ENCODE results near the gene ST6GAL1. TPM values are rescaled to one million over a fixed set of nuclear protein-coding genes. Genes with fewer than 3 reads are reported as not detected.

The ST6GAL1 gene
- total and polyA plus RNA-seq, 2 of the 4 experiments (the other 2 are of a cell fraction) = 1.4 to 2.9 TPM

GRCh38 chr3:186990277-186990676, 60.0 kb downstream of the ST6GAL1 start:
- POLR2A ChIA-PET (ENCODE audit: unreplicated experiment) = no interaction called here
- Histone ChIP-seq H4K20me1 (ENCODE audit: insufficient read depth, low read length) (no peaks in the 10 kb centered on the region), H3K14ac (replicated peaks; ENCODE audit: low read depth, low read length) (no peak overlapping the region), H3K18ac (ENCODE audit: low read depth, low read length) (no peak overlapping the region), H2BK15ac (ENCODE audit: low read depth, low read length) (no peak overlapping the region), H3K4me1 (ENCODE audit: control insufficient read depth, insufficient read depth, low read length) (peaks cover 3% of the 10 kb centered on the region; the same call in 1 of the 2 replicates), H2AFZ (replicated peaks; ENCODE audit: low read length, poor library complexity) (no peak overlapping the region), H3K36me3 (ENCODE audit: control insufficient read depth, insufficient read depth, low read length) (no peaks in the 10 kb centered on the region), H2BK20ac (ENCODE audit: low read depth, low read length) (no peak overlapping the region), H3K27me3 (ENCODE audit: control insufficient read depth, insufficient read depth, low read length) (no peaks in the 10 kb centered on the region), H3K9me1 (ENCODE audit: insufficient read depth, low read length) (no peaks in the 10 kb centered on the region), H2BK5ac (ENCODE audit: low read depth, low read length, poor library complexity, severe bottlenecking) (no peak overlapping the region), H3K4ac (ENCODE audit: low read depth, low read length) (no peak overlapping the region), H3K4me2 (ENCODE audit: low read depth, low read length) (no peak overlapping the region), H3K56ac (ENCODE audit: extremely low read depth, insufficient read depth, low read length) (no peak overlapping the region), H3K4me3 (ENCODE audit: insufficient read depth, low read depth, low read length) (no peak overlapping the region), H4K5ac (ENCODE audit: low read depth, low read length) (no peak overlapping the region), H3K9ac (ENCODE audit: low read depth, low read length) (no peak overlapping the region), H3K79me1 (ENCODE audit: low read depth in 1 of 2, low read length in 2 of 2) (no peaks in the 10 kb centered on the region), H3K23ac (ENCODE audit: low read depth, low read length) (no peak overlapping the region), H3K9me3 (ENCODE audit: control insufficient read depth, insufficient read depth, low read length) (no peaks in the 10 kb centered on the region), H2BK120ac (ENCODE audit: low read depth, low read length) (no peak overlapping the region), H3K27ac (ENCODE audit: insufficient read depth, low read length) (no peak overlapping the region), H2AK5ac (ENCODE audit: low read depth, low read length) (no peak overlapping the region), H2AK9ac (replicated peaks; ENCODE audit: low read depth, low read length, poor library complexity) (no peak overlapping the region), H4K91ac (ENCODE audit: insufficient read depth, low read depth, low read length) (no peak overlapping the region), H4K8ac (ENCODE audit: low read depth in 2 of 2, low read length in 2 of 2) (no peak overlapping the region)
- BruUV-seq (replicated peaks) = no TSS peak
- WGBS, 2 experiments (ENCODE audit: extremely low coverage in 2 of 2, insufficient read length in 1 of 2) = no CpG with 5 or more reads among the region's 3 CpGs
- dilution Hi-C loops (cut with HindIII; ENCODE audit: low sequenced_read_pairs, unreplicated experiment) (no loop called here), intact Hi-C loops (cut with micrococcal nuclease) (no loop called here), in situ Hi-C loops (cut with MboI; ENCODE audit: low sequenced_read_pairs) (no loop called here)
- DNase-seq (no peak), ATAC-seq (ENCODE audit: low read depth) (no peak)
- TF ChIP-seq FOS (IDR thresholded peaks at IDR 0.05; ENCODE audit: low read depth, low read length) (no peak), RCOR1 (IDR thresholded peaks at IDR 0.05; ENCODE audit: insufficient replicate concordance, low read length) (no peak), POLR2A (IDR thresholded peaks at IDR 0.05; ENCODE audit: low read depth, low read length) (no peak), MXI1 (IDR thresholded peaks at IDR 0.05; ENCODE audit: borderline replicate concordance, low read depth, low read length) (no peak), MAZ (IDR thresholded peaks at IDR 0.05; ENCODE audit: borderline replicate concordance, low read depth, low read length) (no peak), CTCF (conservative IDR thresholded peaks at IDR 0.05; ENCODE audit: low read depth, low read length) (no peak), RAD21 (IDR thresholded peaks at IDR 0.05; ENCODE audit: low read length) (no peak), CEBPB (IDR thresholded peaks at IDR 0.05; ENCODE audit: low read depth, low read length) (no peak)
- CTCF ChIA-PET = no interaction called here
